BJ (cell line): ENCODE measurements around the gene SLC15A3. TPM values are rescaled to one million over a fixed set of nuclear protein-coding genes. Genes with fewer than 3 reads are reported as not detected.

Experiments
- CTCF ChIA-PET: fragments of 350-600 bp; formaldehyde crosslinking; extraction: SDS; loops from one replicate; lab custom pipeline; 2021; ENCODE audit warnings: antibody characterized with exemption, inconsistent platforms; lab: Yijun Ruan, JAX
- POLR2A ChIA-PET: fragments of 300-600 bp; sonication (Branson Sonifier 250); formaldehyde crosslinking; extraction: SDS; loops from one replicate; lab custom pipeline; 2021; ENCODE audit warnings: antibody characterized with exemption; lab: Charles Lee
- DNase-seq: peaks from one replicate; pipeline ENCODE4 v3.0.0-alpha.2; 2011; ENCODE audit warnings: low read depth
- H3K27me3 ChIP-seq: 2 replicates; pipeline ENCODE4 v1.6.0; 2011; ENCODE audit warnings: low read length; ENCODE audit not compliant: control insufficient read depth, insufficient read depth
- H3K36me3 ChIP-seq: 2 replicates; pipeline ENCODE4 v1.5.1; 2011; ENCODE audit warnings: low read length; ENCODE audit not compliant: control insufficient read depth, insufficient read depth
- H3K4me3 ChIP-seq: 2 replicates; pipeline ENCODE4 v1.5.1; 2011; ENCODE audit warnings: low read depth, mild to moderate bottlenecking, control low read depth, low read length
- polyA plus RNA-seq: library from polyadenylated mRNA; depleted of rRNA; stranded (reverse); fragments of >200 nt; gene quantifications from 2 replicates; pipeline ENCODE4 v1.2.3, GENCODE V29; 2011
- TF ChIP-seq, protein P1 (sequence below): IDR thresholded peaks from 2 replicates; pipeline ENCODE4 v1.5.1; 2011; ENCODE audit warnings: low read depth, mild to moderate bottlenecking, control low read depth, inconsistent platforms, low read length, moderate library complexity; ENCODE audit not compliant: insufficient read depth

The SLC15A3 gene
- polyA plus RNA-seq, 1 experiment: 14.1 TPM

DNA sequence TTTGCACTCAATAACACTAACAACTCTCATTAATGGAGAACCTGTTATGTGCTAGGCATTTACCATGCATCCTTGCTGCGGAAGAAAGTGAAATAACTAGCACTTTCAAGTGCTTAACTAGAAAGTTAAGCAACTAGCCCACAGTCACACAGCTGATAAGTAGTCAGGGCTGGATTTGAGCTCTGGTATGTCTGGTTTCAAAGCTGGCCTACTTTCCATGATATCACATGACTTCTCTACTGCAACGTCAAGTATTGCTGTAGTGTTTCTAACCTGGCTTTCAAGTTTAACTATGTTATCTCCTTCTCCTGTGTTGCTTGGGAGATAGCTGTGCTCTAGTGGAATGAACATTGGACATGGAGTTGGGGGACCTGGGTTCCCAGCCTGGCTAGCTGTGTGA, 12.1 kb downstream of the SLC15A3 start:
- TF ChIP-seq, protein P1, sequence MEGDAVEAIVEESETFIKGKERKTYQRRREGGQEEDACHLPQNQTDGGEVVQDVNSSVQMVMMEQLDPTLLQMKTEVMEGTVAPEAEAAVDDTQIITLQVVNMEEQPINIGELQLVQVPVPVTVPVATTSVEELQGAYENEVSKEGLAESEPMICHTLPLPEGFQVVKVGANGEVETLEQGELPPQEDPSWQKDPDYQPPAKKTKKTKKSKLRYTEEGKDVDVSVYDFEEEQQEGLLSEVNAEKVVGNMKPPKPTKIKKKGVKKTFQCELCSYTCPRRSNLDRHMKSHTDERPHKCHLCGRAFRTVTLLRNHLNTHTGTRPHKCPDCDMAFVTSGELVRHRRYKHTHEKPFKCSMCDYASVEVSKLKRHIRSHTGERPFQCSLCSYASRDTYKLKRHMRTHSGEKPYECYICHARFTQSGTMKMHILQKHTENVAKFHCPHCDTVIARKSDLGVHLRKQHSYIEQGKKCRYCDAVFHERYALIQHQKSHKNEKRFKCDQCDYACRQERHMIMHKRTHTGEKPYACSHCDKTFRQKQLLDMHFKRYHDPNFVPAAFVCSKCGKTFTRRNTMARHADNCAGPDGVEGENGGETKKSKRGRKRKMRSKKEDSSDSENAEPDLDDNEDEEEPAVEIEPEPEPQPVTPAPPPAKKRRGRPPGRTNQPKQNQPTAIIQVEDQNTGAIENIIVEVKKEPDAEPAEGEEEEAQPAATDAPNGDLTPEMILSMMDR: no peak
- no peak overlapping the region for H3K4me3 ChIP-seq
- POLR2A ChIA-PET: interaction anchor here (0.7 kb wide), 1 partner anchor 1982 kb away, joined by 3 read pairs; no protein-coding TSS in a partner anchor
- DNase-seq: no peak
- CTCF ChIA-PET: interaction anchor here (0.7 to 2.0 kb wide), 5 partner anchors 10 to 246 kb away, joined by 3 to 5 read pairs (median 3); no protein-coding TSS in a partner anchor
- no peaks in the 10 kb centered on the region for H3K27me3 ChIP-seq
- H3K36me3 ChIP-seq: peaks cover 9% of the 10 kb centered on the region

DNA sequence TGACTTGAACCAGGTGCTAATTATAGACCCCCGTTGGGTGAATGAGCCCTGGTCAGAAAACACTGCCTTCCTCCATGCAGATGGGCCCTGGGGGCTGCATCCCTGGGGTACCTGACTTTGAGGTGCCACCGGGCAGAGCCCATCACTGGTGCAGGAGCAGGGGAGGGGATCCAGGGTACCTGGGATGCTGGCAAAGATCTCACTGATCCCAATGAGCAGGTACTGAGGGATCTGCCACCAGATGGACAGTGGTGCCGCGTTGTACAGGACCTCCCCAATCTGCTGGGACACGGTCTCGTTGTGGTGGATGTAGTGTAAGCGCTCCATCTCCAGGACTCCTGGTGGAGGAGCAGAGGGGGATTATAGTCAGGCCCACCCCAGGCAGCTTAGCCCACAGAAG, 12.7 kb downstream of the SLC15A3 start:
- ChIA-PET CTCF (interaction anchor here (1.2 kb wide), 1 partner anchor 11 kb away, joined by 3 read pairs; no protein-coding TSS in a partner anchor), POLR2A (no interaction called here)
- no peak for DNase-seq
- peaks cover 9% of the 10 kb centered on the region for H3K36me3 ChIP-seq
- TF ChIP-seq, protein P1: no peak
- H3K27me3 ChIP-seq: no peaks in the 10 kb centered on the region
- no peak overlapping the region for H3K4me3 ChIP-seq

GRCh38 chr11:60938500-60938899, 13.5 kb downstream of the SLC15A3 start:
- Histone ChIP-seq H3K4me3 (no peak overlapping the region), H3K36me3 (peaks cover 9% of the 10 kb centered on the region), H3K27me3 (no peaks in the 10 kb centered on the region)
- DNase-seq: no peak
- CTCF ChIA-PET: no interaction called here
- POLR2A ChIA-PET: no interaction called here
- TF ChIP-seq, protein P1: no peak

DNA sequence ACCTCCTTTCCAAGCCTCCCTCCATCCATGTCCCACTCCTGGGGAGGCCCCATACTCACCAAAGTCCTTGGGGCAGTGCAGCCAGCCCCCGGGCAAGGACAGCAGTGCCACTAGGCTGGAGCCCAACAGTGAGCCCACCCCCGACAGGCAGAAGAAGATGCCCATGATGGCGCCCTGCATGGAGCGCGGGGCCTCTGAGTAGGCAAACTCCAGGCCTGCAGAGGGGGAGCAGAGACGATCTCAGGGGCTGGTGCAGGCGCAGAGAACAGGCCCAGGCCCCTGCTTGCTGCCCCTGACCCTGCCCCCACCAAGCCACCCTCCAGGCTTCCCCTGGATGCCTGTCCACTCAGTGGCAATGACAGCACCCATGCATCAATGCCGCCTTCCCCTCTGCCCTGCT, 14.2 kb downstream of the SLC15A3 start:
- DNase-seq: no peak
- TF ChIP-seq, protein P1: no peak
- CTCF ChIA-PET: interaction anchor here (0.9 kb wide), 1 partner anchor 12 kb away, joined by 3 read pairs; no protein-coding TSS in a partner anchor

GRCh38 chr11:60937144-60937527, 14.8 kb downstream of the SLC15A3 start:
- DNase-seq: no peak
- POLR2A ChIA-PET: no interaction called here
- TF ChIP-seq, protein P1: no peak
- CTCF ChIA-PET: interaction anchor here (0.9 kb wide), 1 partner anchor 12 kb away, joined by 3 read pairs; no protein-coding TSS in a partner anchor
- no peaks in the 10 kb centered on the region for H3K27me3 ChIP-seq
- H3K36me3 ChIP-seq: peaks cover 7% of the 10 kb centered on the region
- H3K4me3 ChIP-seq: no peak overlapping the region

More for the DNA sequence above, 14.2 kb downstream of the SLC15A3 start:
- POLR2A ChIA-PET: no interaction called here
- Histone ChIP-seq H3K36me3 (peaks cover 9% of the 10 kb centered on the region), H3K4me3 (no peak overlapping the region), H3K27me3 (no peaks in the 10 kb centered on the region)
